Right forelimb (tissue), 1 donor: Measurements from ENCODE around the gene AP3M1.

Experiments
- DNase-seq: peaks from one replicate; pipeline ENCODE4 v3.0.0-alpha.2; 2018

The AP3M1 gene

GRCh38 chr10:74110120-74110519 is 40.5 kb downstream of the AP3M1 start:
- DNase-seq = no peak

- DNase-seq = no peak
These were observed 41.2 kb downstream of the AP3M1 start for GRCh38 chr10:74109452-74109851.

DNA sequence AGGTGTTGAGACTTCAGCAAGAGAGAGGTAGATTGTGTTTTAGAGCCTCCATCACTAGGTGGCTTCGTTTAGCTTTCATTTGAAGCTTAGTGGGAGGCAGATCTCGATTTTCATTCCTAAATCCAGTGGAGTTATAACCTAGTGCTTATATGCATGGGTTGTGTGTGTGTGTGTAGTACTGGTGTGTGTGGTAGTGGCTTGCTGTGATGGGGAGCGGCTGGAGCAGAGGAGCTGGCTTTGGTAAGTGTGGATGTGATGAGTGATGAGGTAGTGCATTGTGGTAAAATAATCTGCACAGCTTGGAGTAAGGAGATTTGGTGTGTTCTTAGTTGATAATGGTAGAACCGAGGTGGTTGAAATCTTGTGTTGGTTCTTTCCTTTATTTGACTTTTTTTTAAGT is 43.2 kb downstream of the AP3M1 start:
- no peak for DNase-seq

- no peak for DNase-seq
These were observed 45.6 kb downstream of the AP3M1 start for GRCh38 chr10:74104996-74105395.

DNA sequence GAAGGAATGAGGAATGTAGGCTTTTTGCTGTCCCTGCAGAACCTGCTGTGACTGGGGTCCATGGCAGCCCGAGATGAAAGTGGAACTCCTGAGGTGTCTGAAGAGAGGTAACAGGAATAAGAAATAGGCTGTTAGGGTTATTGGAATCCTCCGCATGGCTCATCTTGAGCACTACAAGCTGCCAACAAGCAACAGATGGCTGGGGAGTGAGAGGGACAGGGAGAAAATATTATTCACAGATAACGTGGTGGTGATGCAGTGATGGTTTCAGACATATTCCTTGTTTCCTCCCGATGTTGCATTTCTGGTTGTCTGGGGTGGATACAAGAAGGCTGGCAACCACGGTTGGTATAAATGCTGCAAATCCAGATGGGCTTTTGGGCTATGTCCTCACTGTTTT is 46.1 kb downstream of the AP3M1 start:
- no peak for DNase-seq

DNA sequence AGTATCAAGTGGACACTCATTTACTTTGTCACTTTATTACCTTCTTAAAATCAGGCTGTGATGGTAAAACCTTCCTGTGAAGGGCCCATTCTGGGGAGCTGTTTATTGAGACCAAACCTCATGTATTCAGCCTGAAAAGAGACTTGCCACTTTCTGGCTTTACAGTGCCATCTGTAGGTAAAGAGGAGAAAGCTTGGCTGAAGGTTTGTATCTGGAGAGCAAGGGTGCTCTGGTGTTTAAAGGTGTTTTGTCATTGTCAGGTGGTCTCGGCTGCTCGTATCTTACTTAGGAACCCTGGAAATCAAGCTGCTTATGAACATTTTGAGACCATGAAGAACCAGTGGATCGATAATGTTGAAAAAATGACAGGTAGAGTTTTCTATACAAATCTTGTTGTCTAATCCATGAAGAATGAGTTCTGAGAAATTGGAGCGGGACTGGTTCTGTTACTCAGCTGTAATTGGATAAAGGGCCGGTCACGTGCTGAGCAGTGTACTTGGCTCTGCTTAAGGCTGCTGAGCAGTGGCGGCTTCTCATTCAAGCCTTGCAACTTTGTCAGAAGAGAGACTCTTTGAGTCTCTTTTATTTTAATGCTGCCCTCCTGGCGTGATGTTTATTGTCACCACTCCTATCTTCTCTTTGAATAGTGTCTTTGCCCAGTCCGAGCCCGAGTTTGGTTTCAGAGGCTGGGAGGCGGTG is 46.9 kb downstream of the AP3M1 start:
- no peak for DNase-seq

- no peak for DNase-seq
These were observed 50.8 kb downstream of the AP3M1 start for GRCh38 chr10:74099836-74100235.

DNA sequence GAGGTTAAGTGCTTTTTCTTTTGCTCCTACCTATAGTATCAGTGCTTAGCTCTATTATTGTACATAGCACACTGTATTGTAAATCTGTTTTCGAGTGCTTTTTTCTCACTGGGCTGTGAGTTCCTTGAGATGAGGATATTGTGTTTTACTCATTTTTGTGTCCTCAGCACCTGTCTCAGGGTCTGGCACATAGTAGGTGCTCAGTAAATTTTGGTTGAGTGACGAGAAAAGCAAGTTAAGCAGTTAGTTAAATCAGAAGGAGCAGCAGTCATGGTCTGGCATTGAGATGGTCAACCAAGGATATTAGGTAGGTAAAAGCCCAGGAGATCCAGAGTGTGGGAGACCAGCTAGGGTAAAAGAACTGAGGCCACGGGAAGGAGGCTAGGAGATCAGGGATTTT is 51.2 kb downstream of the AP3M1 start:
- no peak for DNase-seq

GRCh38 chr10:74097776-74098175 is 52.9 kb downstream of the AP3M1 start:
- no peak for DNase-seq

DNA sequence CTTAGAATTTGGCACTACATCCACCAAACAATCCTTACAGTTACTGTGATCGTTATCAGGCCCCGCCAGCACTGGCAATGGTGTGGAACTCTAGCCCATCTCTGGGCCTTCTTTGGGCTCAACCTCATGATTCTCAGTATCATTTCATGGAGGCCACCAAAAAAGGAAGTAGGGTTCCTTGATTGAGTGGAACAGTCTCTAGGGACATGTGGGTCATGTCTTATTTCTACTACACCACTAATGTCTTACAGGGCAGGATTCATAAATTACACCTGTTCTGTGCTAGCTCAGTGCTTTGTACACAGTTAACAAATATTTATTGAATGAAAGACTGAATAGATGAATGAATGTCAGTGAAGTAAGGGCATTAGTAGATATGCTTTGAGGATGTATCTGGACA is 53.9 kb downstream of the AP3M1 start:
- no peak for DNase-seq

DNA sequence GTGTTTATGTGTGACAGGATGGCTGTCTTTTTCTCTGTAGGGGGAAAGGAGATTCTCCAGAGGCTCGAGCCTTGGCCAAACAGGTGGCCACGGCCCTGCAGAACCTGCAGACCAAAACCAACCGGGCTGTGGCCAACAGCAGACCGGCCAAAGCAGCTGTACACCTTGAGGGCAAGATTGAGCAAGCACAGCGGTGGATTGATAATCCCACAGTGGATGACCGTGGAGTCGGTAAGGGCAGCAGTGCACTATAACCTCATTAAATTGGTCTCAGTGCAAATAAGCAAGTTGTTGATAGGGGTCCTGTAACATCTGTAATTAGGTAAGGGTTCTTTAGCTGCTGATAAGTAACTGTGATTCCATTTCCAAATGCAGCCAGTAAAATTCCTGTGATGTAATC is 56.4 kb downstream of the AP3M1 start:
- no peak for DNase-seq

- no peak for DNase-seq
These were observed 57.0 kb downstream of the AP3M1 start for GRCh38 chr10:74093530-74094164.

DNA sequence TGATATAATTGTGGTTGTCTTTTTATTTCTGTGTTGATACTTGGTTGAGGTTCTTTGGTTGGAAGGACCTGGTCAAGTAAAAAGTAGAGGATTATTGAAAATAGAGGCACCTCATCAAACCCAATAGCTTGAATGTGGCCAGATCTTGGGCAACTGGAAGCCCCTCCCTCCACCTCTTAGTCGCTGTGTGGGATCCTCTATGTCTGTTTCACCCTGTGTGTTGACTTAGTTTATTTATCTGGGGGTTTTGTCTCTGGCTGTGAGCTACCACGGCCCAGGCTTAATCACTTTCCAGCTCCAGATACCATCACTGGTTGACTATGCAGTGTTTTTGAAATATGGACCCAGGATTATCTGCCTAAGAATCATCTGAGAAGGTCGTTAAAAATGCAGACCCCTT is 58.3 kb downstream of the AP3M1 start:
- DNase-seq = no peak

DNA sequence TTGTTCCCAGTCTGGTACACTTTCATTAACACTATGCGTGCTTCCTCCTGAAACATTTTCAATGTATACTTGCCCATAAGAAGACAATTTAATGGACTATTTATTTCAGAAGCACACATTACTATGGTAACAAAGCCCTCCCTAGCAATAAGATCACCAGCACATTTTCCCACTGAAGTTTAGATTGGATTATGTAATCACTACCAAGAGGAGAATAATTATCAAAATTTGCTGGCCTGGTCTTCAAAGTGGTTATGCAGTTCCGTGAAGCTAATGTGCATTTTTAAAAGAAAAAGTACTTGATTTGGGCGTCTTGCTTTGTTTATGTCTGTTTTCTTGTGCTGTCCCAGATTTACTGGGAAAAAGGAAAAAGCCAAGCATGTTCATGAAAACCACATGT is 61.9 kb downstream of the AP3M1 start:
- DNase-seq = no peak

DNA sequence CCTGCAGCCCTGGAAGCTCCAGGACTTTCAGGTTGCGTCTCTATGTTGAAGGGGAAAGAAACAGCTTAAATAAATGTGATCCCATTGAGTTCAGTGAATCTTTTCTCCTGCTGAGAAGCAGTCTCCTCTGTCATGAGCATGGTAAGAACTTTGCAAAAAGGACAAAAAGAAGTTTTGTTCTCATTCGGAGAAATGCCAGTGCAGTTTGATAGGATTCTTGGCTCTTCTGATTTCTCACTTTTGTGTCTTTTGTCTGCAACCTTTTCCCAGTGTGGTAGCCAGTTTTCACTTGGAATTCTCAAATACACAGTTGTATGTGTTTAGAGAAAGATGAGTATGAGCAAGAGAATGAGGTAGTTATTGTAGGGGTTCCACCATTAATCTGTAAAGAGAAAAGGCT is 64.3 kb downstream of the AP3M1 start:
- DNase-seq = no peak

- DNase-seq = no peak
These were observed 65.7 kb downstream of the AP3M1 start for GRCh38 chr10:74084955-74085354.

DNA sequence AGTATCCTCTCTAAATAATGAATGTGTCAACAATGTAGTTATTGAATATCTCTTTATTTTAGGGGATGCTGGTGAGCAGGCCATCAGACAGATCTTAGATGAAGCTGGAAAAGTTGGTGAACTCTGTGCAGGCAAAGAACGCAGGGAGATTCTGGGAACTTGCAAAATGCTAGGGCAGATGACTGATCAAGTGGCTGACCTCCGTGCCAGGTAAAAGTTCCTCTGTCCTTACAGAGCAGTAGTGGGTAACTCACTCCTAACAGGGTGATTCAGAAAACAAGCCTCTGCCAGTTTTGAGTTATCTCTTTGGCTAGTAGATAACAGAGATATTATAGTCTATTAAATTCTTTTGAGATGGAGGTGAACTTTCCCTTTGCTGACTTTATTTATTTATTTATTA is 67.3 kb downstream of the AP3M1 start:
- no peak for DNase-seq

- DNase-seq = no peak
These were observed 68.5 kb downstream of the AP3M1 start for GRCh38 chr10:74081941-74082718.

- peak; percentile 50 for DNase-seq
These were observed 69.3 kb downstream of the AP3M1 start for GRCh38 chr10:74081192-74081803.

GRCh38 chr10:74079936-74080590 is 70.6 kb downstream of the AP3M1 start:
- DNase-seq = no peak

GRCh38 chr10:74079028-74079935 is 71.3 kb downstream of the AP3M1 start:
- no peak for DNase-seq

DNA sequence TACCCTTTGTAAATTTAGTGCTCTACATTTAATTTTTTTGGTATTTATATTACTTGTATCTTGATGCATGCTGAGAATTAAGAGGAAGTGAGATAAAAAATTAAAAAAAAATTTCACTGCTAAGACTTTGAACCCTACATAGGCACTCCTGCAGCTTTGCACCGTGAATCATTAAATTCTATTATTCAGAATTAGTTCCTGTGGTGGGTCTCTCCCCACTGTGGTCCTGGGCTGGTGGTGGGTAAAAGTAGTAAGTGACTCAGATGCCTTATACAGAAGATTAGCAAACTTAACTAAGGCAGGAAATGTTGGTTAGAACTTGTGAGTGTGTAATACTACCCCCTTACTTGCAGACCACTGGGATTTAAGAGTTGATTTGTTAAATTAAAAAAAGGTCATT is 72.6 kb downstream of the AP3M1 start:
- DNase-seq = no peak
